Lower leg skin (tissue), 3 donors: ENCODE results near the gene GRB7.

ENCODE experiments used
- POLR2A ChIP-seq, 2 donors: fragments of 450-650 bp; IDR thresholded peaks; one replicate each; pipeline ENCODE4 v1.6.1; 2016 to 2017; ENCODE audit warnings: antibody characterized with exemption in 2 of 2, mild to moderate bottlenecking in 1 of 2, moderate library complexity in 1 of 2
- TF ChIP-seq, protein P1 (sequence below), 3 donors: fragments of 450-650 bp; IDR thresholded peaks; one replicate each; pipeline ENCODE4 v1.5.1; 2016; ENCODE audit warnings: antibody characterized with exemption in 3 of 3, mild to moderate bottlenecking in 3 of 3, moderate library complexity in 2 of 3

DNA sequence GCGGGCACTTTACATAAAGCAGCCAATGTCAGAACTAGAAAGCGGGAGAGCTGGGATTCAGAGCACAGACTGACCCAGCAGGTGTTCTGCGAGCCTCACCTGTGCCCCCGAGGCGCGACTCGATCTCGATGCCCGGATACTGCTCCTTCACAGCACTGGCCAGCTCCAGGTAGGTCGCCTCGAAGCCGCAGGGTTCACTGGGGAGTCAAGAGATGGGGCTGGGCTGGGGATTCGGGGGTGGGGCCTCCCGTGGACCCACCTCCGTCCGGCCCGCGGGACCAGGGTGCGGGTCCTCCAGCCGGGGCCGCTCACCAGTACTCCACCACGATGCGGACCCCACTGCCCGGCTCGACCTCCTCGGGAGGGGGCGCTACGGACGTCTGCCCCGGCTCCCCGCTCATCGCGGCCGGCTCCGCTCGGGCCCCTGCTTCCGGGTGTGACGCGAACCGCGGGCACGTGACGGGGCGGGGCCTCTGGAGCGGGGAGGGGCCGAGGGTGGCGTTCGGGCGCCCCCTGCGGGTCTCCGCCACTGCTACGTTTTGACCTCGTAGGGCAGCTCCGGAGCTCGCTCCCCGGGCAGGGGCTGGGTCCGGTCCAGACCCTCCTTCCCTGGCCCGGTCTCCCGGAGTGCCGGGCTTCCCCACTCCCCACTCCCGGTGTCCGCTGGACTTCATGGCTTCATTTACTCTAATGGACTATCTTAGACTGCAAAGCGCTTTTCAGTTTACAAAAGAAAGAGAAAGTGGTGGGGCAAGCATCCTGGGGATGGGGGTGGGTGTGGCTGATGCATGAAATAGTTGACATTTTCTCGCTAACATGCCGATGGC lies 7.4 kb upstream of the GRB7 start, which contains the start of gene MIEN1:
- peak in 1 of 2 donors; percentile 52 for TF ChIP-seq POLR2A (IDR thresholded peaks at IDR 0.05)
- TF ChIP-seq, protein P1, sequence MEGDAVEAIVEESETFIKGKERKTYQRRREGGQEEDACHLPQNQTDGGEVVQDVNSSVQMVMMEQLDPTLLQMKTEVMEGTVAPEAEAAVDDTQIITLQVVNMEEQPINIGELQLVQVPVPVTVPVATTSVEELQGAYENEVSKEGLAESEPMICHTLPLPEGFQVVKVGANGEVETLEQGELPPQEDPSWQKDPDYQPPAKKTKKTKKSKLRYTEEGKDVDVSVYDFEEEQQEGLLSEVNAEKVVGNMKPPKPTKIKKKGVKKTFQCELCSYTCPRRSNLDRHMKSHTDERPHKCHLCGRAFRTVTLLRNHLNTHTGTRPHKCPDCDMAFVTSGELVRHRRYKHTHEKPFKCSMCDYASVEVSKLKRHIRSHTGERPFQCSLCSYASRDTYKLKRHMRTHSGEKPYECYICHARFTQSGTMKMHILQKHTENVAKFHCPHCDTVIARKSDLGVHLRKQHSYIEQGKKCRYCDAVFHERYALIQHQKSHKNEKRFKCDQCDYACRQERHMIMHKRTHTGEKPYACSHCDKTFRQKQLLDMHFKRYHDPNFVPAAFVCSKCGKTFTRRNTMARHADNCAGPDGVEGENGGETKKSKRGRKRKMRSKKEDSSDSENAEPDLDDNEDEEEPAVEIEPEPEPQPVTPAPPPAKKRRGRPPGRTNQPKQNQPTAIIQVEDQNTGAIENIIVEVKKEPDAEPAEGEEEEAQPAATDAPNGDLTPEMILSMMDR (IDR thresholded peaks at IDR 0.05), result peak in 1 of 3 donors; percentile 77
